ENCODE measurements around the gene GIGYF1. TPM values are rescaled to one million over a fixed set of nuclear protein-coding genes. Genes with fewer than 3 reads are reported as not detected.

GIGYF1 gene
- total and polyA plus RNA-seq, 2 of the 13 experiments (the other 11 are each of a cell fraction or from before 2014, with no cell fraction given) = 7.6 to 16.1 TPM

DNA sequence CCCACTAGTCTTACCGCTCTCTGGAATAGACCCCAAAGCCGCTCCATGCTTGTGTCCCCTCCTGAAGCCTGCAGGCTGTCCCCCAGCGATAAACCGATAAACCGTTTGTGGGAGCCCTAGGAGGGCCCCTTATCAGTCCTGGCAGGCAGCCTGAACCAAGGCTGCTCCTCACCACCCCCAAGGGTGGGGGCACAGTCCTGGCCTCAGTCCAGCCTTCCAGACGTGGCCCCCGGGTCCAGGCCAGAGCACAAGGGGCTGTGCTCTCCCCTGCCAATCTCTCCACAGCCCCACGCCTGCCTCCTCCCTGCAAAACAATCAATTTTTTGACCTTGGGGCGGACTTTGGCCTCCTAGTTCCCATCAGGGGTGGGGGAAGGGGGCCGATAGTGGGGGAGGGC lies 52.6 kb downstream of the GIGYF1 start, which contains the start of gene TFR2 (continued):
- no peak for TF ChIP-seq GATA4 (IDR thresholded peaks at IDR 0.05; ENCODE audit: borderline replicate concordance, low read depth)
- TF ChIP-seq, protein P1, sequence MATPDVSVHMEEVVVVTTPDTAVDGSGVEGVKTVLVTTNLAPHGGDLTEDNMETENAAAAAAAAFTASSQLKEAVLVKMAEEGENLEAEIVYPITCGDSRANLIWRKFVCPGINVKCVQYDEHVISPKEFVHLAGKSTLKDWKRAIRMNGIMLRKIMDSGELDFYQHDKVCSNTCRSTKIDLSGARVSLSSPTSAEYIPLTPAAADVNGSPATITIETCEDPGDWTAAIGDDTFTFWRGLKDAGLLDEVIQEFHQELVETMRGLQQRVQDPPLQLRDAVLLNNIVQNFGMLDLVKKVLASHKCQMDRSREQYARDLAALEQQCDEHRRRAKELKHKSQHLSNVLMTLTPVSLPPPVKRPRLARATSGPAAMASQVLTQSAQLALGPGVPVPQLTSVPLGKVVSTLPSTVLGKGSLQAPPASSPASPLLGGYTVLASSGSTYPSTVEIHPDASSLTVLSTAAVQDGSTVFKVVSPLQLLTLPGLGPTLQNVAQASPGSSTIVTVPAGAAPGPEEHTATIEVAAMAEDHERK (CRISPR knock-in tag; IDR thresholded peaks at IDR 0.05; ENCODE audit: low read depth) = no peak
- TF ChIP-seq SALL2 (CRISPR knock-in tag; IDR thresholded peaks at IDR 0.05) = peak; percentile 44; the same call in 1 of the 2 replicates
- peak; percentile 55; the same call in 1 of the 2 replicates for TF ChIP-seq TARDBP (CRISPR knock-in tag; IDR thresholded peaks at IDR 0.05)
- TF ChIP-seq, protein P2, sequence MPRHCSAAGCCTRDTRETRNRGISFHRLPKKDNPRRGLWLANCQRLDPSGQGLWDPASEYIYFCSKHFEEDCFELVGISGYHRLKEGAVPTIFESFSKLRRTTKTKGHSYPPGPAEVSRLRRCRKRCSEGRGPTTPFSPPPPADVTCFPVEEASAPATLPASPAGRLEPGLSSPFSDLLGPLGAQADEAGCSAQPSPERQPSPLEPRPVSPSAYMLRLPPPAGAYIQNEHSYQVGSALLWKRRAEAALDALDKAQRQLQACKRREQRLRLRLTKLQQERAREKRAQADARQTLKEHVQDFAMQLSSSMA (CRISPR knock-in tag; IDR thresholded peaks at IDR 0.05) = no peak
- TF ChIP-seq PCBP2 (optimal IDR thresholded peaks at IDR 0.05; ENCODE audit: low read depth, low read length, poor library complexity, severe bottlenecking) = no peak
- TF ChIP-seq ZFAT (CRISPR knock-in tag; conservative IDR thresholded peaks at IDR 0.05) = no peak
- no peak for TF ChIP-seq ZNF501 (CRISPR knock-in tag; IDR thresholded peaks at IDR 0.05)
- TF ChIP-seq NFIB (CRISPR knock-in tag; IDR thresholded peaks at IDR 0.05; ENCODE audit: borderline replicate concordance) = no peak
- no peak for TF ChIP-seq ZNF407 (CRISPR knock-in tag; IDR thresholded peaks at IDR 0.05; ENCODE audit: not compliant biosample characterization)
- no peak for TF ChIP-seq HHEX (CRISPR knock-in tag; IDR thresholded peaks at IDR 0.05)
- TF ChIP-seq XBP1 (CRISPR knock-in tag; IDR thresholded peaks at IDR 0.05) = no peak
- TF ChIP-seq KAT7 (CRISPR knock-in tag; IDR thresholded peaks at IDR 0.05; ENCODE audit: borderline replicate concordance) = no peak
- no peak for TF ChIP-seq NRL (CRISPR knock-in tag; IDR thresholded peaks at IDR 0.05; ENCODE audit: borderline replicate concordance)
- no peak for TF ChIP-seq ZMAT5 (CRISPR knock-in tag; IDR thresholded peaks at IDR 0.05; ENCODE audit: borderline replicate concordance, low read depth)

Data from HepG2 (cell line).